ENCODE results near the gene MED14.

- TF ChIP-seq CTCF (IDR thresholded peaks at IDR 0.05; ENCODE audit: poor library complexity), result no peak
- no peak for TF ChIP-seq EZH2phosphoT487 (IDR thresholded peaks at IDR 0.05; ENCODE audit: low read depth, severe bottlenecking, unreplicated experiment)
Measured at GRCh38 chrX:40687169-40687568, 48.2 kb downstream of the MED14 start.
